Amygdala (tissue), 56 donors: ENCODE measurements around the gene SPNS1.
"Not testable (repeated sequence)": the region's sequence is repeated elsewhere in the genome, so short reads cannot be mapped to it uniquely, and the experiment has no call there.

ENCODE experiments used
- DNase-seq, 56 donors: peaks; one replicate each; lab custom pipeline; 2025; lab: John Stamatoyannopoulos, UW

The SPNS1 gene

GRCh38 chr16:28987170-28987853, 12.7 kb downstream of the SPNS1 start:
- DNase-seq: no peak

DNA sequence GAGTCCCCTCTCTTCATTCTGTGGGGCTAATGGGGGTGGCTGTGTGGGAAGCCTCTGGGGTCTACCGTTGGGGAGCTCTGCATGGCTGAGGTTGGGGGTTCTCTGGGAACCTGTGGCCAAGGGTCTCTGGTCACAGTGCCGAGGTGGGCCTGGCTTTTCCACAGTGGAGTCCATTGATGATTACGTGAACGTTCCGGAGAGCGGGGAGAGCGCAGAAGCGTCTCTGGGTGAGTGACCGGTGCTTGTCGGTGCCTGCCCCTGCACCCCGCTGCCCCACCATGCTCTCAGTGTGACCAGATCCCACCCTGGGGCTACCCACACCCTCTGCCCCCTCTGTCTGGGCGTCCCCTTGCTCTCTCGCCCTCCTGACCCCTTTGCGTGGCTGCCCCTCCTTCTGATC, 14.8 kb downstream of the SPNS1 start:
- no peak for DNase-seq

GRCh38 chr16:28990375-28991040, 15.9 kb downstream of the SPNS1 start:
- no peak for DNase-seq

GRCh38 chr16:28991687-28992086, 17.1 kb downstream of the SPNS1 start:
- DNase-seq: no peak

- DNase-seq: no peak
These were observed 17.9 kb downstream of the SPNS1 start for GRCh38 chr16:28992496-28992895.

DNA sequence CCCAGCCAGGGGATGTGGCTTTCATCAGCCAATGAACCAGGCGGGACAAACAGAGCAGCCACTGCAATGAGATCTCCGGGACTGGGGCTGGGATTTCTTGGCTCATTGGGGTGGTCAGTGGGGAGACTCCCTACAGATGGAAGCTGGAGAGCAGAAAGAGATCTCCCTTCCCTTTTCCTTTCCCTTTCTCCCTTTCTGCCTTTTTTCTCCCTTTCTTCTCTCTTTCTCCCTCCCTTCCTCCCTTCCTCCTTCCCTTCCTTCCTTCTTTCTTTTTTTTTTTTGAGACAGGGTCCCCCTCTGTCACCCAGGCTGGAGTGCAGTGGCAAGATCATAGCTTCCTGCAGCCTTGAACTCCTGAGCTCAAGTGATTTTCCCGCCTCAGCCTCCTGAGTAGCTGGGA, 24.3 kb downstream of the SPNS1 start:
- no peak for DNase-seq

GRCh38 chr16:28999577-28999976, 25.0 kb downstream of the SPNS1 start:
- DNase-seq: no peak

GRCh38 chr16:29000019-29000418, 25.4 kb downstream of the SPNS1 start:
- DNase-seq: no peak

DNA sequence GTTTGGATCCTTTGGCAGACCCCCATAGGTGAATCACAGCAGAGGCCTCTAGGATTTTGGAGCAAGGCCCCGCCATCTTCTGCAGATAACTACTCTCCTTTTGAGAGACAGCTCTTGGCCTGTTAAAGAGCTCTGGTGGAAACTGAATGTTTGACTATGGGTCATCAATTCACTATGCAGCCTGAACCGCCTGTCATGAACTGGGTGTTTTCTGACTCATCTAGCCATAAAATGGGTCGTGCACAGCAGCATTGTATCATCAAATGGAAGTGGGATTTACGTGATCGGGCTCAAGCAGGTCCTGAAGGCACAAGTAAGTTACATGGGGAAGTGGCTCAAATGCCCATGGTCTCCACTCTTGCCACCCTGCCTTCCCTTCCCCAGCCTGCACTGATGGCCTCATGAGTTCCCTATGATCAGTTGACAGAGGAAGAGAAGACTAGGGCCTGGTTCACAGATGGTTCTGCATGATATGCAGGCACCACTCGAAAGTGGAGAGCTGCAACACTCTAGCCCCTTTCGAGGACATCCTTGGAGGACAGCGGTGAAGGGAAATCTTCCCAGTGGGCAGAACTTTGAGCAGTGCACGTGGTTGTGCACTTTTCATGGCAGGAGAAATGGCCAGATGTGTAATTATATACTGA, 30.0 kb downstream of the SPNS1 start:
- DNase-seq: not testable (repeated sequence)

- peak in 1 of 56 donors; percentile 1 for DNase-seq
These were observed 33.4 kb downstream of the SPNS1 start for GRCh38 chr16:29007730-29008593.

DNA sequence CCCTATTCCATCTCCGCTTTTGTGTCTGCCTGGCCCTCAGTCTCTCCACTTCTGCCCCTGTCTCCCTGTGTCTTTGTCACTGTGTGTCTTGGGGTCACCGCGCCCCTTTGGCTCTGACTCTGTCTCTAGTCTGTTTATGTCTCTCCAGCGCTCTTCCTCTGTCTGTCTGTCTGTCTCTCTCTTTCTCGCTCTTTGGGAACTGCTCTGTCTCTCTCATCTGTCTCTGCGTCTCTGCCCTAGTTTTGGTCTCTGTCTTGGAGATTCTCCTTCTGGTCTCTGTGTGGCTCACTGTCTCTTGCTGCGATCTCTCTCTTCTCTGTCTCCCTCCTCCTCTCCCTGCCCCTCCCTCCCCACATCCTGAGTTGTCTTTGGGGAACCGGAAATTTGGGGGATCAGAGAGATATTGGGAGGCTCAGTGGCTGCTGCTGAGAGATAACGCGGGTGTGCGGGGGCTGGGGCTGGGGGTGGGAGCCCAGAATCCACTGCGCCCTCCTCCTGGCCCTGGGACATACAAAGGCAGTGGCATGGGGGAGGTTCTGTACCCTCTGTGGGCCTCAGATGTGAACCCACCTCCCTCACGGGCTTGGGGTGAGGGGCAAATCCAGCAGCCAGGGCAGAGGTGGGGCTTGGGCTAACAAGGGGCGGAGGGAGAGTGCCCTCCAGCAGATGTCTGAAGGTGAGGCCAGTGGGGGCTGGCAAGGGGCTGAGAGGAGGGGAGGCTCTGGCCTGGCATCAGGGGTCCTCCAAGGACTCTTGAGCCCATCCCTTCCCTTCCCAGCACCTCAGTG, 34.7 kb downstream of the SPNS1 start:
- DNase-seq: no peak

- DNase-seq: no peak
These were observed 35.2 kb downstream of the SPNS1 start for GRCh38 chr16:29009838-29010166.

GRCh38 chr16:29011112-29011511, 36.5 kb downstream of the SPNS1 start:
- no peak for DNase-seq

DNA sequence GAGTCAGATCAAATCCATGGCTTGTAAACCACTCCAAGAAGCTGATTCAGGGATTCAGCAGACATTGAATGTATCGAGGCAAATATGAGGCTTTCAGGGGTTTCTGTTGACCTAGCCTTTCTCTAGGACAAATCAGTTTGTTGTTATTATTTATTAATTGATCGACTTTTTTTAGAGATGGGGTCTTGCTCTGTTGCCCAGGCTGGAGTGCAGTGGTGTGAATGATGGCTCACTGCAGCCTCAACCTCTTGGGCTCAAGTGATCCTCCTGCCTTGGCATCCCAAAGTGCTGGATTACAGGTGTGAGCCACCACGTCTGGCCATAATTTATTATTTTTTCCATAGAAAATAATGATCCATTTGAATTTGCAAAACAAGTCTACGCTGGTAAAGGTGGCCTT, 37.3 kb downstream of the SPNS1 start:
- DNase-seq: no peak

DNA sequence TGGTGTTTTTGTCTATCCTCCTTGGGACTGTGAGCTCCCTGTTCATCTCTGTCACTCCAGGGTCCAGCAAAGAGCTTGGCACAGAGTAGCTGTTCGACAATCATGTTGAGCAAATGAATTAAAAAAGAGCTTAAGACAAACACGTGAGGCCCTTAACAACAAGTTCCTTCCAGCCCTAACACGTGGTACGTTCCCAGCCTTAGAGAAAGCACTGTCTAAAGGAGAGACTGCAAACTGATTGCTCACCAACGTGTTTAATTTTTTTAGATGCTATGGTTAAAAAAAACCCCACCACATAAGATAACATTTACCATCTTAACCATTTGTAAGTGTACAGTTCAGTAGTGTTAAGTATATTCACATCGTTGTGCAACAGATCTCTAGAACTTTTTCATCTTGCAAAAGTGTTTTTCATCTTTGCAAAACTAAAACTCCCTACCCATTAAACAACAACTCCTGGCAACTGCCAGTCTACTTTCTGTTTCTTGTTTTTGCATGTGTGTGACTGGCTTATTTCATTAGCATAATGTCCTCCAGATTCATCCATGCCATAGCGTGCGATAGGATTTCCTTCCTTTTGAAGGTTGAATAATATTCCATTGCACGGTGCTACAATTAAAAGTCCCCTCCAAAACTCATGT, 38.5 kb downstream of the SPNS1 start:
- no peak for DNase-seq

GRCh38 chr16:29014561-29015069, 40.0 kb downstream of the SPNS1 start:
- DNase-seq: no peak

GRCh38 chr16:29022196-29022595, 47.6 kb downstream of the SPNS1 start:
- DNase-seq: no peak

DNA sequence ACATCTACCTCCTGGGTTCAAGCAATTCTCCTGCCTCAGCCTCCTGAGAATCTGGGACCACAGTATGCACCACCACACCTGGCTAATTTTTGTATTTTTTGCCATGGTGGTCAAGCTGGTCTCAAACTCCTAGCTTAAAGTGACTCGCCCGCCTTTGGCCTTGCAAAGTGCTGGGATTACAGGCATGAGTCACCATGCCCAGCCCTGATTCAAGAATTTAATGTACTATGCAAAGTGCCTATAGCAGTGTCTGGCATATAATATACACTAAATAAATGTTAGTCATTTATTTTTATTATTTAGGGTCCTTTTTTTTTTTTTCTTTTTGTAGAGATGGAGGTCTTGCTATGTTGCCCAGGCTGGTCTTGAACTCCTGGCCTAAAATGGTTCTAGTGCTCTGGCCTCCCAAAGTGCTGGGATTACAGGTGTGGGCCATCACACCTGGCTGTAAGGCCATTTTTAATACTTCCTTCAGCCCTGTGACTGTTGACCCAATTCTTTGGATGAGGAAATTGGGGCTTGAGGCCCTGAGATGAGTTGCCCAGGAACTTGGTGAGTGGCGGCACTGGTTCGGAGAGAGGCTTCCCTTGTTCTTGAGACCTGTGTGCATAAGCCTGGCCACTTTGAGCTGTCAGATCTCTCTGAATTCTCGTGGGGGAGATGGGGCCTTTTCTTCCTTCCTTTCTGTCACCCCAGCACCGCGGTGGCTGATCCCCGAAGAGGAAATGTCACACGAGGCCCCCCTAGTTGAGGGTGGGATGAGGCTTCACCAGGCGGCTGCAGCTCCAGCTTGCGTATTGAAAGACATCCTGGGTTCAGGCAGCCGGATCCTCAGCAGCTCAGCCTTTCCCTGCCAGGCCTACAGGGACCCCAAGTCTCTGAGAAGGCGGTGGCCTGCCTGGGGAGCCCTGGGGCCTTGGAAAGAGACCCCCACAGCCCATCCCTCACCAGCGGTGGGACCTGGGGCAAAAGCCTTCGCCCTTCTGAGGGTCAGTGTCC, 49.0 kb downstream of the SPNS1 start:
- no peak for DNase-seq
